GM23338 (cell line): ENCODE measurements around the gene SLC39A10. TPM values are rescaled to one million over a fixed set of nuclear protein-coding genes. Genes with fewer than 3 reads are reported as not detected.

Experiments
- ATAC-seq: fragments of 200-7000 bp; cut with Tn5 transposase; 3 replicates; pipeline ENCODE4 v1.9.1; 2020
- DNase-seq: peaks from one replicate; pipeline ENCODE4 v3.0.0-alpha.2; 2015; ENCODE audit warnings: low spot score
- H2AFZ ChIP-seq: fragments of 200-600 bp; sonication (generic); 2 replicates; pipeline ENCODE4 v1.8.0; 2016; ENCODE audit warnings: antibody characterized with exemption, mild to moderate bottlenecking, moderate library complexity
- H3F3A ChIP-seq: fragments of 200-600 bp; sonication (generic); replicated peaks from 2 replicates; pipeline ENCODE4 v1.8.0; 2017; ENCODE audit warnings: antibody characterized with exemption, mixed run types, low read depth
- H3K27ac ChIP-seq: fragments of 200-600 bp; sonication (generic); 2 replicates; pipeline ENCODE4 v1.6.1; 2016; ENCODE audit warnings: low read depth
- H3K27me3 ChIP-seq: fragments of 200-600 bp; sonication (generic); 2 replicates; pipeline ENCODE4 v1.8.0; 2016; ENCODE audit warnings: mild to moderate bottlenecking, mixed run types, moderate library complexity; ENCODE audit not compliant: insufficient read depth
- H3K36me3 ChIP-seq: fragments of 200-600 bp; sonication (generic); 2 replicates; pipeline ENCODE4 v1.8.0; 2016; ENCODE audit warnings: mild to moderate bottlenecking; ENCODE audit not compliant: insufficient read depth
- H3K4me1 ChIP-seq: fragments of 200-600 bp; sonication (generic); 2 replicates; pipeline ENCODE4 v1.8.0; 2016; ENCODE audit warnings: mild to moderate bottlenecking, moderate library complexity; ENCODE audit not compliant: insufficient read depth
- H3K4me2 ChIP-seq: fragments of 200-600 bp; sonication (generic); 2 replicates; pipeline ENCODE4 v1.7.1; 2017; ENCODE audit warnings: mixed run types
- H3K4me3 ChIP-seq: fragments of 200-600 bp; sonication (generic); 2 replicates; pipeline ENCODE4 v1.6.1; 2016; ENCODE audit warnings: mixed run types
- H3K79me2 ChIP-seq: fragments of 200-600 bp; sonication (generic); replicated peaks from 2 replicates; pipeline ENCODE4 v1.8.0; 2017; ENCODE audit warnings: mild to moderate bottlenecking; ENCODE audit not compliant: insufficient read depth
- H3K9me2 ChIP-seq: fragments of 200-600 bp; sonication (generic); 2 replicates; pipeline ENCODE4 v1.8.0; 2017; ENCODE audit not compliant: insufficient read depth
- H4K20me1 ChIP-seq: fragments of 200-600 bp; sonication (generic); replicated peaks from 2 replicates; pipeline ENCODE4 v1.8.0; 2017; ENCODE audit warnings: mild to moderate bottlenecking; ENCODE audit not compliant: insufficient read depth
- H3K27ac Mint-ChIP-seq: 2 replicates; pipeline ENCODE4 v1.8.0; 2020; ENCODE audit warnings: inconsistent platforms, mild to moderate bottlenecking, moderate library complexity, mixed read lengths
- H3K27me3 Mint-ChIP-seq: 3 replicates; pipeline ENCODE4 v1.8.0; 2022; ENCODE audit warnings: low read depth, mild to moderate bottlenecking, moderate library complexity, mixed read lengths, inconsistent platforms; ENCODE audit not compliant: insufficient read depth, poor library complexity
- H3K36me3 Mint-ChIP-seq: 3 replicates; pipeline ENCODE4 v1.8.0; 2021; ENCODE audit warnings: low read depth, mild to moderate bottlenecking, inconsistent platforms, moderate library complexity, mixed read lengths
- H3K4me1 Mint-ChIP-seq: 3 replicates; pipeline ENCODE4 v1.8.0; 2020; ENCODE audit warnings: mild to moderate bottlenecking, inconsistent platforms, mixed read lengths
- H3K4me3 Mint-ChIP-seq: 3 replicates; pipeline ENCODE4 v1.8.0; 2021; ENCODE audit warnings: moderate library complexity, mild to moderate bottlenecking, inconsistent platforms, mixed read lengths
- H3K9me3 Mint-ChIP-seq: 3 replicates; pipeline ENCODE4 v1.8.0; 2020; ENCODE audit warnings: moderate library complexity, mild to moderate bottlenecking, inconsistent platforms, mixed read lengths
- CREB1 ChIP-seq: fragments of 250-450 bp; sonication (Bioruptor Pico); IDR thresholded peaks from 2 replicates; pipeline ENCODE4 v1.5.0; 2020; ENCODE audit warnings: low read depth, mild to moderate bottlenecking, moderate library complexity
- EZH2 ChIP-seq: fragments of 200-600 bp; sonication (generic); IDR thresholded peaks from one replicate; pipeline ENCODE4 v1.8.0; 2017; ENCODE audit warnings: antibody characterized with exemption, mild to moderate bottlenecking, low read depth; ENCODE audit not compliant: unreplicated experiment
- EZH2phosphoT487 ChIP-seq: fragments of 200-600 bp; sonication (generic); IDR thresholded peaks from one replicate; pipeline ENCODE4 v1.8.1; 2018; ENCODE audit warnings: antibody characterized with exemption; ENCODE audit not compliant: unreplicated experiment
- STAT1 ChIP-seq: IDR thresholded peaks from one replicate; pipeline ENCODE4 v1.6.1; 2016; ENCODE audit warnings: antibody characterized with exemption; ENCODE audit not compliant: unreplicated experiment
- ZNF114 ChIP-seq: fragments of 250-450 bp; sonication (Bioruptor Pico); IDR thresholded peaks from 2 replicates; pipeline ENCODE4 v1.5.0; 2020; ENCODE audit warnings: mild to moderate bottlenecking, moderate library complexity
- polyA plus RNA-seq: library from polyadenylated mRNA; unstranded; fragments of >200 nt; fragmentation: Nextera tagmentation; extraction: Ambion mirVana; gene quantifications from 2 replicates; pipeline ENCODE4 v1.2.1, GENCODE V29; 2016
- total RNA-seq: library from RNA; depleted of rRNA; stranded (reverse); fragments of >200 nt; shearing (Covaris generic); gene quantifications from 2 replicates; pipeline ENCODE4 v1.2.3, GENCODE V29; 2014
- TF ChIP-seq, protein P1 (sequence below): IDR thresholded peaks from 2 replicates; pipeline ENCODE4 v1.6.1; 2016; ENCODE audit warnings: antibody characterized with exemption
- TF ChIP-seq, protein P2 (sequence below), 2 experiments: fragments of 200-600 bp in 1 of 2; sonication (generic) in 1 of 2; conservative IDR thresholded peaks; 2 replicates each; pipeline versions ENCODE4 v1.5.1 to v1.6.1; 2016 to 2017; ENCODE audit warnings: antibody characterized with exemption in 2 of 2, low read depth in 2 of 2, mild to moderate bottlenecking in 2 of 2, moderate library complexity in 1 of 2
- TF ChIP-seq, protein P3 (sequence below): fragments of 250-450 bp; sonication (Bioruptor Pico); IDR thresholded peaks from 2 replicates; pipeline ENCODE4 v1.5.0; 2020; ENCODE audit warnings: mild to moderate bottlenecking, moderate library complexity

Gene SLC39A10
- total and polyA plus RNA-seq, 2 experiments from 2014 or later, result 261 to 356 TPM

DNA sequence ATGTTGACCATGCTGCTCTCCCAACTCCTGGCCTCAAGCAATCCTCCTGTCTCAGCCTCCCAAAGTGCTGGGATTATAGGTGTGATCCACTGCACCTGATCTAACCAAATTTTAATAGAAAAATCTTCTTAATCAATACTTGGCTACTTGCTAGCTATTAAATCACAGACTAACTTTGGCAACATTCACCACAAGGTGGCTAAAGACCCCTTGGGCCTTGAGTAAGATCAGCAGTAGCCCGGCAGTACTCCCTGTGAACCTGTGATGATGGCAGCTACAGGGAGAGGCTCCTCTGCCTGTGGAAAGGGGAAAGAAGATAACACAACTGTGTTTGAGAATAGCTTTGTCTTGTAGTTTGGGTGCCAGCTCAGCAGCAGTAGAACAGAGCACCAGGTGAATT lies 102.9 kb downstream of the SLC39A10 start:
- Histone ChIP-seq H3K4me1 (peaks cover 6% of the 10 kb centered on the region), H3F3A (no peaks in the 10 kb centered on the region), H3K27me3 (no peaks in the 10 kb centered on the region), H3K4me3 (no peak overlapping the region), H3K79me2 (no peaks in the 10 kb centered on the region), H3K36me3 (no peaks in the 10 kb centered on the region; the same call in 1 of the 2 replicates), H4K20me1 (no peaks in the 10 kb centered on the region), H3K4me2 (no peak overlapping the region), H2AFZ (no peak overlapping the region), H3K9me2 (no peaks in the 10 kb centered on the region), H3K27ac (no peak overlapping the region)
- DNase-seq (peak; percentile 49), ATAC-seq (peak; percentile 56; the same call in 1 of the 3 replicates)
- Mint-ChIP-seq H3K4me1 (peaks cover 14% of the 10 kb centered on the region; the same call in 2 of the 3 replicates), H3K36me3 (peaks cover 5% of the 10 kb centered on the region; the same call in 2 of the 3 replicates), H3K27ac (no peak overlapping the region), H3K27me3 (peaks cover 1% of the 10 kb centered on the region), H3K4me3 (no peak overlapping the region), H3K9me3 (peaks cover 9% of the 10 kb centered on the region; the same call in 2 of the 3 replicates)
- TF ChIP-seq CREB1 (CRISPR knock-in tag), result no peak
- TF ChIP-seq, protein P1, sequence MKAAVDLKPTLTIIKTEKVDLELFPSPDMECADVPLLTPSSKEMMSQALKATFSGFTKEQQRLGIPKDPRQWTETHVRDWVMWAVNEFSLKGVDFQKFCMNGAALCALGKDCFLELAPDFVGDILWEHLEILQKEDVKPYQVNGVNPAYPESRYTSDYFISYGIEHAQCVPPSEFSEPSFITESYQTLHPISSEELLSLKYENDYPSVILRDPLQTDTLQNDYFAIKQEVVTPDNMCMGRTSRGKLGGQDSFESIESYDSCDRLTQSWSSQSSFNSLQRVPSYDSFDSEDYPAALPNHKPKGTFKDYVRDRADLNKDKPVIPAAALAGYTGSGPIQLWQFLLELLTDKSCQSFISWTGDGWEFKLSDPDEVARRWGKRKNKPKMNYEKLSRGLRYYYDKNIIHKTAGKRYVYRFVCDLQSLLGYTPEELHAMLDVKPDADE, result no peak
- TF ChIP-seq, protein P2, sequence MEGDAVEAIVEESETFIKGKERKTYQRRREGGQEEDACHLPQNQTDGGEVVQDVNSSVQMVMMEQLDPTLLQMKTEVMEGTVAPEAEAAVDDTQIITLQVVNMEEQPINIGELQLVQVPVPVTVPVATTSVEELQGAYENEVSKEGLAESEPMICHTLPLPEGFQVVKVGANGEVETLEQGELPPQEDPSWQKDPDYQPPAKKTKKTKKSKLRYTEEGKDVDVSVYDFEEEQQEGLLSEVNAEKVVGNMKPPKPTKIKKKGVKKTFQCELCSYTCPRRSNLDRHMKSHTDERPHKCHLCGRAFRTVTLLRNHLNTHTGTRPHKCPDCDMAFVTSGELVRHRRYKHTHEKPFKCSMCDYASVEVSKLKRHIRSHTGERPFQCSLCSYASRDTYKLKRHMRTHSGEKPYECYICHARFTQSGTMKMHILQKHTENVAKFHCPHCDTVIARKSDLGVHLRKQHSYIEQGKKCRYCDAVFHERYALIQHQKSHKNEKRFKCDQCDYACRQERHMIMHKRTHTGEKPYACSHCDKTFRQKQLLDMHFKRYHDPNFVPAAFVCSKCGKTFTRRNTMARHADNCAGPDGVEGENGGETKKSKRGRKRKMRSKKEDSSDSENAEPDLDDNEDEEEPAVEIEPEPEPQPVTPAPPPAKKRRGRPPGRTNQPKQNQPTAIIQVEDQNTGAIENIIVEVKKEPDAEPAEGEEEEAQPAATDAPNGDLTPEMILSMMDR (conservative IDR thresholded peaks at IDR 0.05; ENCODE audit: low read depth in 2 of 2), result peak; percentile 53

GRCh38 chr2:195763866-195764265 lies 106.8 kb downstream of the SLC39A10 start:
- DNase-seq (no peak), ATAC-seq (no peak)
- no peaks in the 10 kb centered on the region for H3F3A ChIP-seq
- H3K27me3 Mint-ChIP-seq, result no peaks in the 10 kb centered on the region
- no peaks in the 10 kb centered on the region; the same call in 1 of the 2 replicates for H3K36me3 ChIP-seq
- H3K4me2 ChIP-seq, result no peak overlapping the region
- no peak overlapping the region for H3K27ac ChIP-seq
- no peaks in the 10 kb centered on the region for H3K79me2 ChIP-seq
- no peaks in the 10 kb centered on the region for H3K27me3 ChIP-seq
- H4K20me1 ChIP-seq, result no peaks in the 10 kb centered on the region
- no peaks in the 10 kb centered on the region for H3K4me1 ChIP-seq
- H2AFZ ChIP-seq, result no peak overlapping the region
- H3K4me3 Mint-ChIP-seq, result no peak overlapping the region
- no peak overlapping the region for H3K27ac Mint-ChIP-seq
- H3K9me3 Mint-ChIP-seq, result peaks cover 9% of the 10 kb centered on the region; the same call in 2 of the 3 replicates
- no peaks in the 10 kb centered on the region for H3K9me2 ChIP-seq
- H3K36me3 Mint-ChIP-seq, result peaks cover 9% of the 10 kb centered on the region; the same call in 2 of the 3 replicates
- no peaks in the 10 kb centered on the region for H3K4me1 Mint-ChIP-seq
- no peak overlapping the region for H3K4me3 ChIP-seq
- TF ChIP-seq EZH2 (no peak), ZNF114 (CRISPR knock-in tag) (no peak), CREB1 (CRISPR knock-in tag) (no peak), EZH2phosphoT487 (no peak), STAT1 (no peak)
- TF ChIP-seq, protein P3, sequence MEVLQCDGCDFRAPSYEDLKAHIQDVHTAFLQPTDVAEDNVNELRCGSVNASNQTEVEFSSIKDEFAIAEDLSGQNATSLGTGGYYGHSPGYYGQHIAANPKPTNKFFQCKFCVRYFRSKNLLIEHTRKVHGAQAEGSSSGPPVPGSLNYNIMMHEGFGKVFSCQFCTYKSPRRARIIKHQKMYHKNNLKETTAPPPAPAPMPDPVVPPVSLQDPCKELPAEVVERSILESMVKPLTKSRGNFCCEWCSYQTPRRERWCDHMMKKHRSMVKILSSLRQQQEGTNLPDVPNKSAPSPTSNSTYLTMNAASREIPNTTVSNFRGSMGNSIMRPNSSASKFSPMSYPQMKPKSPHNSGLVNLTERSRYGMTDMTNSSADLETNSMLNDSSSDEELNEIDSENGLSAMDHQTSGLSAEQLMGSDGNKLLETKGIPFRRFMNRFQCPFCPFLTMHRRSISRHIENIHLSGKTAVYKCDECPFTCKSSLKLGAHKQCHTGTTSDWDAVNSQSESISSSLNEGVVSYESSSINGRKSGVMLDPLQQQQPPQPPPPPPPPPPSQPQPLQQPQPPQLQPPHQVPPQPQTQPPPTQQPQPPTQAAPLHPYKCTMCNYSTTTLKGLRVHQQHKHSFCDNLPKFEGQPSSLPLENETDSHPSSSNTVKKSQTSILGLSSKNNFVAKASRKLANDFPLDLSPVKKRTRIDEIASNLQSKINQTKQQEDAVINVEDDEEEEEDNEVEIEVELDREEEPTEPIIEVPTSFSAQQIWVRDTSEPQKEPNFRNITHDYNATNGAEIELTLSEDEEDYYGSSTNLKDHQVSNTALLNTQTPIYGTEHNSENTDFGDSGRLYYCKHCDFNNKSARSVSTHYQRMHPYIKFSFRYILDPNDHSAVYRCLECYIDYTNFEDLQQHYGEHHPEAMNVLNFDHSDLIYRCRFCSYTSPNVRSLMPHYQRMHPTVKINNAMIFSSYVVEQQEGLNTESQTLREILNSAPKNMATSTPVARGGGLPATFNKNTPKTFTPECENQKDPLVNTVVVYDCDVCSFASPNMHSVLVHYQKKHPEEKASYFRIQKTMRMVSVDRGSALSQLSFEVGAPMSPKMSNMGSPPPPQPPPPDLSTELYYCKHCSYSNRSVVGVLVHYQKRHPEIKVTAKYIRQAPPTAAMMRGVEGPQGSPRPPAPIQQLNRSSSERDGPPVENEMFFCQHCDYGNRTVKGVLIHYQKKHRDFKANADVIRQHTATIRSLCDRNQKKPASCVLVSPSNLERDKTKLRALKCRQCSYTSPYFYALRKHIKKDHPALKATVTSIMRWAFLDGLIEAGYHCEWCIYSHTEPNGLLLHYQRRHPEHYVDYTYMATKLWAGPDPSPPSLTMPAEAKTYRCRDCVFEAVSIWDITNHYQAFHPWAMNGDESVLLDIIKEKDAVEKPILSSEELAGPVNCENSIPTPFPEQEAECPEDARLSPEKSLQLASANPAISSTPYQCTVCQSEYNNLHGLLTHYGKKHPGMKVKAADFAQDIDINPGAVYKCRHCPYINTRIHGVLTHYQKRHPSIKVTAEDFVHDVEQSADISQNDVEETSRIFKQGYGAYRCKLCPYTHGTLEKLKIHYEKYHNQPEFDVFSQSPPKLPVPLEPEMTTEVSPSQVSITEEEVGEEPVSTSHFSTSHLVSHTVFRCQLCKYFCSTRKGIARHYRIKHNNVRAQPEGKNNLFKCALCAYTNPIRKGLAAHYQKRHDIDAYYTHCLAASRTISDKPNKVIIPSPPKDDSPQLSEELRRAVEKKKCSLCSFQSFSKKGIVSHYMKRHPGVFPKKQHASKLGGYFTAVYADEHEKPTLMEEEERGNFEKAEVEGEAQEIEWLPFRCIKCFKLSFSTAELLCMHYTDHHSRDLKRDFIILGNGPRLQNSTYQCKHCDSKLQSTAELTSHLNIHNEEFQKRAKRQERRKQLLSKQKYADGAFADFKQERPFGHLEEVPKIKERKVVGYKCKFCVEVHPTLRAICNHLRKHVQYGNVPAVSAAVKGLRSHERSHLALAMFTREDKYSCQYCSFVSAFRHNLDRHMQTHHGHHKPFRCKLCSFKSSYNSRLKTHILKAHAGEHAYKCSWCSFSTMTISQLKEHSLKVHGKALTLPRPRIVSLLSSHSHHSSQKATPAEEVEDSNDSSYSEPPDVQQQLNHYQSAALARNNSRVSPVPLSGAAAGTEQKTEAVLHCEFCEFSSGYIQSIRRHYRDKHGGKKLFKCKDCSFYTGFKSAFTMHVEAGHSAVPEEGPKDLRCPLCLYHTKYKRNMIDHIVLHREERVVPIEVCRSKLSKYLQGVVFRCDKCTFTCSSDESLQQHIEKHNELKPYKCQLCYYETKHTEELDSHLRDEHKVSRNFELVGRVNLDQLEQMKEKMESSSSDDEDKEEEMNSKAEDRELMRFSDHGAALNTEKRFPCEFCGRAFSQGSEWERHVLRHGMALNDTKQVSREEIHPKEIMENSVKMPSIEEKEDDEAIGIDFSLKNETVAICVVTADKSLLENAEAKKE (CRISPR knock-in tag), result no peak
- TF ChIP-seq, protein P1, result no peak
- TF ChIP-seq, protein P2 (conservative IDR thresholded peaks at IDR 0.05; ENCODE audit: low read depth in 2 of 2), result no peak
